GM21390 (cell line): ENCODE results near the gene RECQL5.

Experiments used
- ATAC-seq: cut with Tn5 transposase; IDR thresholded peaks from one replicate; pipeline ENCODE4 v1.9.1; 2021; ENCODE audit not compliant: unreplicated experiment

The RECQL5 gene

GRCh38 chr17:75619506-75620431 is 47.2 kb downstream of the RECQL5 start:
- ATAC-seq: no peak

GRCh38 chr17:75617675-75618074 is 49.3 kb downstream of the RECQL5 start:
- ATAC-seq: no peak

- ATAC-seq: no peak
Observed at GRCh38 chr17:75617218-75617617, 49.7 kb downstream of the RECQL5 start.

- no peak for ATAC-seq
Observed at GRCh38 chr17:75616521-75617122, 50.3 kb downstream of the RECQL5 start.

- no peak for ATAC-seq
Observed at GRCh38 chr17:75615301-75615700, 51.7 kb downstream of the RECQL5 start.

GRCh38 chr17:75614556-75615270 is 52.2 kb downstream of the RECQL5 start:
- no peak for ATAC-seq

- no peak for ATAC-seq
Observed at GRCh38 chr17:75614006-75614405, 52.9 kb downstream of the RECQL5 start.

GRCh38 chr17:75612906-75613626 is 53.9 kb downstream of the RECQL5 start:
- no peak for ATAC-seq

- no peak for ATAC-seq
Observed at GRCh38 chr17:75611851-75612429, 55.0 kb downstream of the RECQL5 start.

- ATAC-seq: no peak
Observed at GRCh38 chr17:75610103-75610984, 56.6 kb downstream of the RECQL5 start.

GRCh38 chr17:75607086-75607485 is 59.9 kb downstream of the RECQL5 start:
- no peak for ATAC-seq

GRCh38 chr17:75605790-75606189 is 61.2 kb downstream of the RECQL5 start:
- ATAC-seq: no peak

GRCh38 chr17:75604034-75604695 is 62.8 kb downstream of the RECQL5 start:
- no peak for ATAC-seq

- ATAC-seq: no peak
Observed at GRCh38 chr17:75603123-75603522, 63.8 kb downstream of the RECQL5 start.

- ATAC-seq: no peak
Observed at GRCh38 chr17:75602644-75603043, 64.3 kb downstream of the RECQL5 start.

- ATAC-seq: no peak
Observed at GRCh38 chr17:75601057-75601987, 65.6 kb downstream of the RECQL5 start.

- no peak for ATAC-seq
Observed at GRCh38 chr17:75596320-75597087, 70.5 kb downstream of the RECQL5 start.
